HT-29 (cell line): ENCODE data around the gene TAF4B. TPM values are rescaled to one million over a fixed set of nuclear protein-coding genes. Genes with fewer than 3 reads are reported as not detected.
"Not testable (repeated sequence)": the region's sequence is repeated elsewhere in the genome, so short reads cannot be mapped to it uniquely, and the experiment has no call there.

Experiments
- DNase-seq: peaks from one replicate; pipeline ENCODE4 v3.0.0-alpha.2; 2015; ENCODE audit warnings: low spot score
- small RNA-seq: library from RNA; depleted of rRNA; stranded (forward); fragments of <200 nt; gene quantifications from one replicate; pipeline ENCODE3, GENCODE V24; 2014
- total RNA-seq: library from RNA; depleted of rRNA; stranded (reverse); fragments of >200 nt; shearing (Covaris generic); gene quantifications from 2 replicates; pipeline ENCODE4 v1.2.3, GENCODE V29; 2014; rRNA removed

The TAF4B gene
- total RNA-seq, 1 experiment from 2014 or later = 7.8 TPM

DNA sequence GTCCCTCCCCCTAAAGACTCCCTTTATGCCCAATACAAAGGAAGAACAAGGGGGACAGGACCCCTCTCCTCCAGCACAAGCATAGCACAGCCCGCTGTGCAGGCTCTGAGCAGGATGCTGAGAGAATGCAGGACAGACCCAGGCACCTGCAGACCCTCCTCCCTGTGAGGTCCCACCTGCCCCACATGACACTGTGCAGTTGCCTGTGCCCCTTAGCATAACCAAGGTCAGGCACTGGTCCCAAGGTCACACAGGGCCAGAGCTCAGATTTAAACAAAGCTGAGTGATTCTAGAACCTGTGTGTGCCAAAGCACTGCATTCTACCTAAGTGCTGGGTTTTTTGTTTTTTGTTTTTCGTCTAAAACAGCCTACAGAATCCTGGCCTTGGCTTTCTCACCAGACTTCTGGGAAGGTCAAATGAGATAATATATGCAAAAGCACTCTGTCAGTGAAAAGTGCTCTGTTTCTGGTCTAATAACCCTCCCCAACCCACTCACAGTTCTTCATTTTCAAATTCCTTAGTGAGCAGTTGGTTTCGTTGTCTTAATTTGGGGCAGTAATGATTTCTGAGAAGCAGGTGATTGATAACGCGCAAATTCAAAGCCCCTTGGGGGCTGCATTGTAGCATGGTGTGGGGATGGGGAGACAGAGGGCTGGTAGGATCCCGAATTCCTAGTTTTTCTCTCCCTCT is 196.4 kb downstream of the TAF4B start:
- DNase-seq = no peak

DNA sequence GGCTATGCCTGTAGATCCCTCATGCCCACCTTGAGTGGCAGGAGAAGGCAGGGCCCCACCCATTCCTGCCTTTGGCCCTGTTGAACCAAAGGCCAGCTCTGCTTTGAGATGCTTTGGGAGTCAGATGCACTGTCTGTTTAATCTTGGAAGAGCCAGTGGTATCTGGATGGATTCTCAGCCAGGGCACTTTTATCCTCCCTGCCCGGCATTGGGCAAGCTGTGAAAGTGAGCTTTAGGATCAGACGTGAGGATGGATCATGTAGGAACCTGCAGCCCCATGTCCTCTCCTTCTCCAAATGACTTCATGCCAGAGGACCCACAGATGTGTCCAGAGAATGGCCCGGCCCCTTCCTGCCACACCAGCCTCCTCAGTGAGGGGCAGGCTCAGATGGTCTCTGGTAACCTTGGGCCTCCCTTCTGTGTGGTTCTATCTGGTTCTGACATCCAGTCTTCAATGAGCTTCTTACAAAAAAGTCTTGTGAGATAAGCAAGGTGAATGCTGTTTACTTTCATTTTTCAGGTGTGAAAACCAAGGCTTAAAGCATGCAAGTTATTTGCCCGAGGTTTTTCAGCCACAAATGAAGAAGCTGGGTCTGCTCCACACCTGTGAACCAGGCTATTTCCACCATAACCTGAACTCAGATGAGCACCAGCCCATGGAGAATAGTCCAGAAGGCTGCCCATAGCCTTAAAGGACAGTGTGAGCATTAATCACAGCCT is 198.3 kb downstream of the TAF4B start:
- DNase-seq = no peak

DNA sequence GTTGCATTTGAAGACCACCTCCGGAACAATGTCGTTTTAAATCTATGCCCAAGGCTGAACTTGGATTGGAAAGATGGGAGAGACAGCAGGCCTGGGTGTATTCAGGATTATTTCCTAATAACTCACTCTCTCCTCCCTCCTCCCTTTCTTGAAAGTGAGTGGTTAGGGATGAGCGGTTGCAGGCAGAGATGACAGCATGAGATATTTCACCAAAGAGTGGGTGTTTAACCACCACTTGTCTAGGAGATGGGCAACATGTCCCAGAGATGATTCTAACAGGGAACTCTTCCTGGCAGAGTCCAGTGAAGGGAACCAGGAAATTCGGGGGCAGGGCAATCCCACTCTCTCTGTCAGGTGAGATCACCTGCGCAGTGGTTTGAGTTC is 198.9 kb downstream of the TAF4B start:
- no peak for DNase-seq

DNA sequence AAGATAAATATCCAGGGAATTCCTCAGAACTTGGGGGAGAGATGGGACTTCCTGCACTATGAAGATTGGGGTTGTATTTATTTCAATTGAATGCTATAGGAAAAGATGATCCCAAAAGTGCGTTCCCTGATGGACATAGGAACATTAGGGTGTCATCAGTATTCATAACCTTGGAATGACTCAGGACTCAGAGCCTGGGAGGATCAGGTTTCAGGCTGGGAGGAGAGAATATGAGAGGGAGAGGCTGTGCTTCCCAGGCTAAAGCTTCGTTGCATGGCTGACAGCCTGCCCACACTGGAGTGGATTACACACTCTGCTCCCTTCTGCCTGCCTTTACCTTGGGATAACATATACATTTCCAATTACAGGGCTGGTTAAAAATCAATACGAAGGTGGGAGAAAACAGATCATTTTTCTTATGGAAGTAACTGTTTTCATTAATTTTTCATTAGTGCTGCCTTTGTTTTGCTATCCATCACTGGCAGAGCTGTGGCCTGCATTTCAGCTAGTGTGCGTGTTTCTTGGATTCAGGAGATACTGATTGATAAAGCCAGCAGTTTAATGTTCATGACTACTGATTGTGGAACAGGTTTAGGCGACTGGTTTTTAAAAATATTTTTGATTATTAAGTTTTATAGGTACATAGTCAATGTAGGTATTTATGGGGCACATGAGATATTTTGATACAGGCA is 203.4 kb downstream of the TAF4B start:
- DNase-seq = no peak

DNA sequence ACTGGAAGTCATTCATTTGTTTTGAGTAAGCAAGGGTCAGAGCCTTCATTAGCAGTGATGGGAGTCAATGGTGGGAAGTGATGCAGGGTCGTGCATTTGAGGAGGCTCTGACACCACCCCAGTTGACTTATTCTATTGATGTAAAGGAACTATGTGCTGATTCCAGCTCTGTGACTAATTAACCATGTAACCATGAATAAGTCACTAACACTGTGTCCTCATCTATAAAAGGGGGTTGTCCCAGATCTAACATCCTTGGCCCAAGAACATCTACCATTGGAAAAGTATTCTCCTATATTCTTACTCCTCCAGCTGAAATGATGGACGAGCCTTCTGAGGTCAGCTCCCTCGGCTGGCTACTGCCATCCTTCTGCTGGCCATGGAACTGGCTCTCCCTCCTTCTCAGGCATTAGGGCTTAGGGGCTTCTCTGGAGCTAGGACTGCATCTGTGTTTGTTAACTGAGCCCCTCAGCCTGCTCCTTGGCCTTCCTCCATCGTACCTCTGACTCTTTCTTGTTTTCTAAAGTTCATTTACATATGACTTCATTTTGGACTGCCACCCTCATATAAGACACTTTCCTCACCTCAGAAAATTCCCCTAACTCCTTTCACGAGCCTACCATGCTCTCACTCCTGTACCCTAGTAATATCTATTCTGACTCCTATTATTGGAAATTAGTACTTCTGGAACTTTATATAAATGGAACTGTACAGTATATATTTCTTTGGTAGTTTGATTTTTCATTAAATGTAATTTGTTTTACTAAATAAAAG is 206.6 kb downstream of the TAF4B start:
- DNase-seq = no peak

DNA sequence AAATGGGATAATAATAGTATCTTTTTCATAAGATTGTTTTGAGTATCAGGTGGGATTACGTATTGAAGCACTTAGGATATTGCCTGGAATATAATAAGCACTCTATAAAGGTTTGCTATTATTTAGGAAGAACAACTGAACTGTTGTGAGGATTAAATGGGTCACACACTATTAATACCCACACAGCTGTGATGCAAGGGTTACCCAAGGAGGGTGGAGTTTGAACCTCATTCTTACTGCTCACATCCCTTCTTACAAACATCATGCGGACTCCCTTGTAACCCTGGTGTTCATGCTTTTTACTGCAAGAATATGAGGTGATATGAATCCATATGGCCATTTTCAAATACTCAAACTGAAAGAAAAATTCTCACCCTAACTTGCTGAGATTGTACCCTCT is 208.6 kb downstream of the TAF4B start:
- DNase-seq = no peak

DNA sequence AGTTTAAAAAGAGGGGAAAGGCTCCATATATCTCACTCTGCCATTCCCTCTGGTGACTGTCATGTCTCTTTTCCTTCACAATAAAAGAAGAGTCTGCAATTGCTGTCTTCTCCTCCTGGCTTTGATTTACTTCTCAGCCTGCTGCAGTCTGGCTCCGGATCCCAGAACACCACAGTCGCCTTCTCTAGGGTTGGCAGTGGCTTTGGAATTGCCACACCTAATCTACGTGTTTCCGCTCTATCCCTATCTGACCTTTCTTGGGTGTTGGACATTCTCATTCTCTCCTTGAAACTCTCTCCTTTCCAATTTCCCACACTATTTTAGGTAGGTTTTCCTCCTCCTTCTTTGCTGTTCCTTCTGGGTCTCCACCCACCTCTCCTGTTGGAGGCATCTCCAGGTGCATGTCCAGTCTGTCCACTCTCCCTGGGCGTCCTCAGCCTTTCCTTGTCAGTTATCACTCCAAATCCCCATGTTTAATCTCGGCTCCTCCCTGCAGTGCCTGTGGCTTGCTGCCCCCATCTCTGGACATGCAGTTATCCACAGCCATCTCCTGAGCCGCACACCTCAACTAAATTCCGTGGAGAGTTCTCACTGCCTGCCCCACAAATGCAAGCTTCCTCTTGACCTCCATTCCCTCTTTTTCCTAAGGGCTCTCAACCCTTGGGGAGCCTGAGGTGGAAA is 209.3 kb downstream of the TAF4B start:
- no peak for DNase-seq

DNA sequence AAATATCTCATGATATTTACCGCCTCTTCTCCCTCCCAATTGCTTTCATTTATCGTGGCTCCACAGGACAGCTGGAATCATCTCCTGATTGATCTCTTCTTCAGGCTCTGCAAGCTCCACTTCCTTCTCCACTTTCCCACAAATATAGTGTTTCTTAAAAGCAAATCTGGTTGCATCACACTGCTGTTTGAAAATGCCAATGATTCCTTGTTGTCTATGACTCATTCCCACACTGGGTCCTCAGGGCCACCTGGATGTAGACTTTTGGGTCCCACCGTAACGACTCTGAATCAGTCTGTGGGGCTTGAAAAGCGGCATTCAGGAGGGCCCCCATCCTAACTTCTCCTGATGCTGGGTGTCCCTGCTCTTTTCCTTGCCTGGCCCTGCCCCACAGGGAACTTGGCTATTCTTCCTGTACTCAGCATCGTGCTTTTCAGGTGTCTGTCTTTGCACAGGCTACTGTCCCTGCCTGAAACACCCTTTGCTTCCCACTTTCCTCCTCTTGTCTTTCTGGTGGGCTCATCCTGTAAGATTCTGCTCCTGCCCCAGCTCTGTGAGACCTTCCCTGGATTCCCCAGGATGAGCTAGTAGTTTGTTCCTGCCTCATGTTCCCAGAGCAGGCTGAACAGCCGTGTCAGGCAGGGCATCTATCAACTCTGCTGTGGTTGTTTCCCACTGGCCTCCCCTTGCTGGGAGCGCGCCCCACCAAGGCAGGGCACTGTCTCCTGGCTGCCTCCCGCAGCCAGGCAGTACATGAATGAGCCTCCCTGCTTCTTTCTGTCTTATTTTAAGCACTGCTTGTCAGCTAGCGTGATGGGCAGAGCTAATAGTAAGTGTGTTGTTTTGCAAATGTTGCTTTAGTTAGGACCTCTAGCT is 210.2 kb downstream of the TAF4B start:
- DNase-seq = no peak

DNA sequence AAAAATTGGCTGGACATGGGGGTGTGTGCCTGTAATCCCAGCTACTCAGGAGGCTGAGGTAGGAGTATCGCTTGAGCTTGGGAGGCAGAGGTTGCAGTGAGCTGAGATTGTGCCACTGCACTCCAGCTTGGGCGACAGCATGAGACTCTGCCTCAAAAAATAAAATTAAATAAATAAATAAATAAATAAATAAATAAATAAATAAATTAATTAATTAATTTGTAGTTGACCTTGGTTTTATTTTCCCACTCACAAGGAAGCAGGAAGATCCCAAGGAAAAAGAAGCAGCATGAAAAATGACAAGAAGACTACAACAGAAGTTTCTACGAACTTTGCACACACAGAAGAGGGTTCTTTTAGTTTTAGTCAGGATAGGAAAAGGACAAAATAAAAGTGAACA is 211.4 kb downstream of the TAF4B start:
- not testable (repeated sequence) for DNase-seq

DNA sequence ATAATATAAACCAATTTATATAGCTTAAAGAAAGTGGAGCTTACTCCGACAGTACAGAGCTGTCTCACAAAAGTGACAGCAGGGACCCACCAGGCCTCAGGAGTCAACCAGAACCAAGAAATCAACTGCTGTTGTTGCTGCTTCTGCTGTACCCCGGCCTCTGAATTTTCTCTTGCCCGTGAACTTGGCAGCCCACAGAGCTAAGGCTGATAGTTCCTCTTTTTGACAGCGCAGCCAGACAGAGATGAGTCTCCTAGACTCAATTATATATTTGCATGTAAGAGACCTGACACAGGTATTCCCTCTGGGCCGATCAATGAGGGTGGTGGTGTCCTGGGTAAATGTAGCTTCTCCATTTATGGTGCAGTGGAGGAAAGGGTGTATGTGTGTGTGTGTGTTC is 212.7 kb downstream of the TAF4B start:
- DNase-seq = no peak

DNA sequence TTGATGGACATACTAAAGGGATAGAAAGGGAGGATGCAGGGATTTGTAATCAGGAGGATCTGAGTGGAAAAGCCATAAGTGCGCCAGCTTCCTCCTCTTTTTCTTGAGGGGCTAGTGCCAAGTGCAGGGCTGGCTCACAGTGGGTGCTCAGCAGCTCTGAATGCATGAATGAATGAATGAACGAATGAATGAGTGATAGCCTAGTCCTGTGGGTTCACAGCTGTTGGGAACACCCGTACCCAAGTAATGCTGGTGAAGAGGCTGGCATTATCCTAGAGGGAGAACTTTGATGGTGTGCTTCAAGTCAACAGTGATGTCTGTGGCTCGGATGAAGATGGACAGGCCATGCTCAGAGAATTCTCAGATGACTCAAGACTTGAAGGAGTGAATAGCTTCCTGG is 213.3 kb downstream of the TAF4B start:
- DNase-seq = no peak

DNA sequence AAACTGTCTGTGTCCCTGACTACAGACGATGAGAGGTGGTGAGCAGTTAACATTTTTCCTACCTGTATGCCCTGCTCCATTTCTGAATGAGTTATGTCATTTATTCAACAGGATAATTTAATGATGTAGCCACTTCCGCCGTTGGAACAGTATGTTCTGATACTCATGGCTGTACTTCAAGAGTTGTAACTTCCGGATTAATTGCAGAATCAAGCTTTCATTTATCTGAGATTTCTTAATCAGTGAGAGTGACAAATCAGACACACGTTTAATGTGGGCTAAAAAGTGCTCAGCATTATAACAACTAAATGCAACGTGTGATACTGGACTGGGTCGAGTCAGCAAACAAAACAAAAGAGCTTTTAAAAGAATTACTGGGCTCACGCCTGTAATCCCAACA is 214.4 kb downstream of the TAF4B start:
- no peak for DNase-seq

Small RNA genes lying within 50 kb of the gene (small RNA-seq; reads per million reads assigned to genes)
- not detected for gene RNU6-1289P

Other genes with a start within 250 kb of the TAF4B start
- gene SS18, start 135.8 kb upstream of the TAF4B start, total RNA-seq = 44.0 and 63.8 TPM in 2 replicates
- gene PSMA8, start 92.6 kb upstream of the TAF4B start, total RNA-seq = not detected in 2 replicates